Measurements from ENCODE around the gene PPDPF. TPM values are rescaled to one million over a fixed set of nuclear protein-coding genes. Genes with fewer than 3 reads are reported as not detected.

Gene PPDPF
- total RNA-seq, 1 donor: 85.4 TPM

DNA sequence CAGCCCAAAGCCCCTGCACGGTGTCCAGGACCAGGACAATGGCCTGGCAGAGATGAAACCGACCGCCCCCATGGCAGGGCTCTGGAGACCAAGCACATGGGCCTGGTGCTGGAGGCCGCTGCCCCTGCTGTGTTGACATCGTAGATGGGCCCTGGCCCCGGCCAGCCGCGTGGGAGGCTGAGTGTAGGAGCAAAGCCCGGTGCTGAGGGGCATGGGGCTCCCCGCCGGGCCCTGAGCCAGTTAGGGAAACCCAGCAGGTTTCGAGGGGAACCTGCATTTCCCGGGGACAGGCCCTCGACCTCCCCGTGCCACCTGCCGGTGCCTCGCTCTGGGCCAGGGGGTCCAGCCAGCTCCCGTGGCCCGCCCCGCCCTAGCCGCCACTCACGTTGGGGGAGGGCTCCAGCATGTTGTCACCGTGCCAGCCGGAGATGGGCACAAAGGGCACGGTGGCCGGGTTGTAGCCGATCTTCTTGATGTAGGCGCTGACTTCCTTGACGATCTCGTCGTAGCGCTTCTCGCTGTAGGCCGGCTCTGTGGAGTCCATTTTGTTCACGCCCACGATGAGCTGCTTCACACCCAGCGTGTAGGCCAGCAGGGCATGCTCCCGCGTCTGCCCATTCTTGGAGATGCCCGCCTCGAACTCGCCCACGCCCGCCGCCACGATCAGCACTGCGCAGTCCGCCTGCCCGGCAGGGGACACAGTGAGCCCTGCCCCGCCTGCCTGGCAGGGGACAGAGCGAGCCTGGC lies 26.0 kb upstream of the PPDPF start:
- peak; percentile 71 for DNase-seq (ENCODE audit: insufficient read length, low spot score, missing footprints)
- no peaks in the 10 kb centered on the region for H3K79me2 ChIP-seq (ENCODE audit: insufficient read depth, low read length)
- no peaks in the 10 kb centered on the region for H4K20me1 ChIP-seq (ENCODE audit: insufficient read depth, low read length)
- H3K36me3 ChIP-seq (ENCODE audit: insufficient read depth, low read length): no peaks in the 10 kb centered on the region
- H3K27ac ChIP-seq (ENCODE audit: low read depth, low read length): no peak overlapping the region
- no peak overlapping the region for H3K4me3 ChIP-seq (ENCODE audit: insufficient read depth, low read length)
- peaks cover 4% of the 10 kb centered on the region for H3K4me1 ChIP-seq (ENCODE audit: insufficient read depth, low read length)
- peaks cover 20% of the 10 kb centered on the region for H3K27me3 ChIP-seq (ENCODE audit: insufficient read depth, low read length)
- no peaks in the 10 kb centered on the region for H3K9me3 ChIP-seq (ENCODE audit: low read depth, low read length)
- no peak overlapping the region for H3K4me2 ChIP-seq (ENCODE audit: insufficient read depth, low read length)
- TF ChIP-seq, protein P1, sequence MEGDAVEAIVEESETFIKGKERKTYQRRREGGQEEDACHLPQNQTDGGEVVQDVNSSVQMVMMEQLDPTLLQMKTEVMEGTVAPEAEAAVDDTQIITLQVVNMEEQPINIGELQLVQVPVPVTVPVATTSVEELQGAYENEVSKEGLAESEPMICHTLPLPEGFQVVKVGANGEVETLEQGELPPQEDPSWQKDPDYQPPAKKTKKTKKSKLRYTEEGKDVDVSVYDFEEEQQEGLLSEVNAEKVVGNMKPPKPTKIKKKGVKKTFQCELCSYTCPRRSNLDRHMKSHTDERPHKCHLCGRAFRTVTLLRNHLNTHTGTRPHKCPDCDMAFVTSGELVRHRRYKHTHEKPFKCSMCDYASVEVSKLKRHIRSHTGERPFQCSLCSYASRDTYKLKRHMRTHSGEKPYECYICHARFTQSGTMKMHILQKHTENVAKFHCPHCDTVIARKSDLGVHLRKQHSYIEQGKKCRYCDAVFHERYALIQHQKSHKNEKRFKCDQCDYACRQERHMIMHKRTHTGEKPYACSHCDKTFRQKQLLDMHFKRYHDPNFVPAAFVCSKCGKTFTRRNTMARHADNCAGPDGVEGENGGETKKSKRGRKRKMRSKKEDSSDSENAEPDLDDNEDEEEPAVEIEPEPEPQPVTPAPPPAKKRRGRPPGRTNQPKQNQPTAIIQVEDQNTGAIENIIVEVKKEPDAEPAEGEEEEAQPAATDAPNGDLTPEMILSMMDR (IDR thresholded peaks at IDR 0.05; ENCODE audit: extremely low read depth, low read depth, low read length): no peak
- H2AFZ ChIP-seq (ENCODE audit: low read length): no peak overlapping the region

DNA sequence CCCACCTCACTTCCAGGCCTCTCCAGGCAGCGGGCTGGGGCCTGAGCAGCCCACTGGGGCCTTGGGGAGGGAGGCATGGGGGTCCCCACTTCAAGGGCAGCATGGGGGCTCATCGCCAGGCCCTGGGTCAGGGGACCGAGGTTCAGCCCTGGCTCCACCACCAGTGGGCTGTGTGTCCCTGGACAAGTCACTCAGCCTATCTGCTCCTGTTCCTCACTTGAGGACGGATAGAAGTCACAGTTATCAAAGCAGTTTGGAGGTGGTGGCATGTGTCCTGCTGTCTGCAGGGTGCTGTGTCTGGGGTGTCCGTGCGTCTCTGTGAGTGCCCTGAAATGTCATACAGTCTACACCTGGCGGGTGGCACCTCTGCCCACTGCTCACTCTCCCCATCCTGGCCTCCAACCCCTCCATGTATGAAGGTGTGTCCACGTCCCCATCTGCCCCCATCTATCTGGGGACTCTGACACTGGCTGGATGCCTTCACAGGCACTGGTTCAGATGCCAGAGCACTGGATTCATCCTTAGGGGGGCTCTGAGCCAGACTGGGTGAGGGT lies 25.3 kb upstream of the PPDPF start:
- Histone ChIP-seq H4K20me1 (ENCODE audit: insufficient read depth, low read length) (no peaks in the 10 kb centered on the region), H3K79me2 (ENCODE audit: insufficient read depth, low read length) (no peaks in the 10 kb centered on the region), H3K27ac (ENCODE audit: low read depth, low read length) (no peak overlapping the region), H3K9me3 (ENCODE audit: low read depth, low read length) (no peaks in the 10 kb centered on the region), H3K4me3 (ENCODE audit: insufficient read depth, low read length) (no peak overlapping the region), H3K4me1 (ENCODE audit: insufficient read depth, low read length) (peaks cover 4% of the 10 kb centered on the region), H3K36me3 (ENCODE audit: insufficient read depth, low read length) (no peaks in the 10 kb centered on the region), H3K4me2 (ENCODE audit: insufficient read depth, low read length) (no peak overlapping the region), H3K27me3 (ENCODE audit: insufficient read depth, low read length) (peaks cover 25% of the 10 kb centered on the region), H2AFZ (ENCODE audit: low read length) (no peak overlapping the region)
- DNase-seq (ENCODE audit: insufficient read length, low spot score, missing footprints): peak; percentile 58
- TF ChIP-seq, protein P1 (IDR thresholded peaks at IDR 0.05; ENCODE audit: extremely low read depth, low read depth, low read length): no peak

DNA sequence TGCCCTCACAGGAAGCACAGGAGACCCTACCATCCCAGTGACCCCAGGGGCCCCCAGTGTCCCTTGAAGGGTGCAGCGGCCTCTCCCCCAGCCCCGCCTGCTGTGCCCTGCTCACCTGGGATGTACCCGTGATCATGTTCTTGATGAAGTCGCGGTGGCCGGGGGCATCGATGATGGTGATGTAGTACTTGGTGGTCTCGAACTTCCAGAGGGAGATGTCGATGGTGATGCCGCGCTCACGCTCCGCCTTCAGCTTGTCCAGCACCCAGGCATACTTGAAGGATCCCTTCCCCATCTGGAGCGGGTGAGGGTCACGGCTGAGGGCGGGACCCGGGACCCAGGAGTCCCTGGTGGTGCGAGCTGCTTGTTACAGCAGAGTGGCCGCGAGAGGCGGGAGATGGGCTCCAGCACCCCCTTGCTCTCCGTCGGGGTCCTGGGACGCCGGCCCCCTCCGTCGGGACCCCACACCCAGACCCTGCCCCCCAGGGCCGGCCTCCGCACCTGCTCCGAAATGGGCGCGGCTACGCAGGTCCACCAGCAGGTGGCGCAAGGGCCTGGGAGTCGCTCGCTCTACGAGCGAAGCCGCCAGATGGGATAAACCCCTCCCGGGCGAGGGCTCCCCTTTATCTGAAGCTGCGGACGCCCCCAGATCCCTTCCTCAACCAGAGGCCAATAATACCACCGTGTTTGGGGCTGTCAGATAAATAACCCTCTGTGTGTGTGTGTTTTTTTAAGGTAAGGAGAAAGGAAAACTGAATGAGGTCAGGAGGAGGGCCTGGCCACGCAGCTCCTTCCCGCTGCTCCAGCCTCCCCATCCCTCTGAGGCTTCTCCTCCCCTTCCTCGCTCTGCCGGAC lies 24.6 kb upstream of the PPDPF start:
- DNase-seq (ENCODE audit: insufficient read length, low spot score, missing footprints): peak; percentile 98
- no peaks in the 10 kb centered on the region for H3K36me3 ChIP-seq (ENCODE audit: insufficient read depth, low read length)
- TF ChIP-seq, protein P1 (IDR thresholded peaks at IDR 0.05; ENCODE audit: extremely low read depth, low read depth, low read length): peak; percentile 78

More for the DNA sequence above, 24.6 kb upstream of the PPDPF start:
- Histone ChIP-seq H3K4me1 (ENCODE audit: insufficient read depth, low read length) (peaks cover 4% of the 10 kb centered on the region), H3K9me3 (ENCODE audit: low read depth, low read length) (no peaks in the 10 kb centered on the region), H4K20me1 (ENCODE audit: insufficient read depth, low read length) (no peaks in the 10 kb centered on the region), H3K4me3 (ENCODE audit: insufficient read depth, low read length) (peak overlapping the region; percentile 60), H2AFZ (ENCODE audit: low read length) (peak overlapping the region; percentile 51), H3K27me3 (ENCODE audit: insufficient read depth, low read length) (peaks cover 26% of the 10 kb centered on the region), H3K79me2 (ENCODE audit: insufficient read depth, low read length) (no peaks in the 10 kb centered on the region), H3K27ac (ENCODE audit: low read depth, low read length) (no peak overlapping the region), H3K4me2 (ENCODE audit: insufficient read depth, low read length) (peak overlapping the region; percentile 76)

Data from osteoblast (primary cell).